HG02852 (cell line): ENCODE measurements around the gene SLC25A45.

ENCODE experiments used
- ATAC-seq: cut with Tn5 transposase; IDR thresholded peaks from one replicate; pipeline ENCODE4 v1.9.1; 2021; ENCODE audit warnings: mild to moderate bottlenecking, moderate library complexity; ENCODE audit not compliant: unreplicated experiment

The SLC25A45 gene, protein sequence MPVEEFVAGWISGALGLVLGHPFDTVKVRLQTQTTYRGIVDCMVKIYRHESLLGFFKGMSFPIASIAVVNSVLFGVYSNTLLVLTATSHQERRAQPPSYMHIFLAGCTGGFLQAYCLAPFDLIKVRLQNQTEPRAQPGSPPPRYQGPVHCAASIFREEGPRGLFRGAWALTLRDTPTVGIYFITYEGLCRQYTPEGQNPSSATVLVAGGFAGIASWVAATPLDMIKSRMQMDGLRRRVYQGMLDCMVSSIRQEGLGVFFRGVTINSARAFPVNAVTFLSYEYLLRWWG

GRCh38 chr11:65382033-65382803, at the start of gene SLC25A45:
Gene SLC25A45 (minus strand): TSS chr11:65382646. CDS start chr11:65381951, 695 bp downstream.
- peak; percentile 66 for ATAC-seq

- ATAC-seq, result no peak
Observed at GRCh38 chr11:65431451-65432099, 49.1 kb upstream of the SLC25A45 start.

GRCh38 chr11:65430406-65431217, 48.2 kb upstream of the SLC25A45 start:
- no peak for ATAC-seq

DNA sequence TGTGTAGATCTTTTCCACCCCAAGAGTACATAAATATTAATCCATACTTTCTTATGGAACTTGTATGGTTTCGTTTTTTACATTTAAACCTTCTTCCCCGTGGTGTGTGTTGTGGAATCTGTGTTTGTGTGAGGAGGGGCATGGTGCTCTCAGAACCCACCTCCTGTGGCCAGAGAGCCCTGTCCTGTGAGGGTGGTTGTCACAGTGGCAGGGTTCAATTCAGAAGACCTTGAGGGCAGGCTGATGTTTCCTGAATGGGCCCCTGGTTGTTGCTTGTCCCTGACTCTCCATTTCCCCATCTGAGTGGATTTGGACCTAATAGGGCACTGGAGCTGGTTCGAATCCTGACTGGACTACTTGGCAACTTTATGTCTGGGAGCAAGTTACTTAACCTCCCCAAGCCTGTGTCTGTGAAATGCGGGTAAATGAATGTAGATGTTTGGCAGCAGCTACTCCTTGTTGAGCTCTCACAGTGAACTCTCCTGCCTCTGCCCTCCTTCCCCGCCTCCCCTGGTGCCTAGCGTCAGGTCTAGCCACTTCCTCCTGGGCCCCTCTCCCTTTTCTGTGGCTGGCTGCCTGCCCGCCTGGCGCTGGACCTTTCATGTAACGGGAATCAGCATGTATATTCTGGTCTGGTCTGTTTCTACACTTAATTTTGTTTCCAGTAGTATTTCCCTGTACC, 47.4 kb upstream of the SLC25A45 start:
- ATAC-seq, result no peak

- ATAC-seq, result no peak
Observed at GRCh38 chr11:65429068-65429681, 46.7 kb upstream of the SLC25A45 start.

- ATAC-seq, result no peak
Observed at GRCh38 chr11:65428578-65429067, 46.2 kb upstream of the SLC25A45 start.

DNA sequence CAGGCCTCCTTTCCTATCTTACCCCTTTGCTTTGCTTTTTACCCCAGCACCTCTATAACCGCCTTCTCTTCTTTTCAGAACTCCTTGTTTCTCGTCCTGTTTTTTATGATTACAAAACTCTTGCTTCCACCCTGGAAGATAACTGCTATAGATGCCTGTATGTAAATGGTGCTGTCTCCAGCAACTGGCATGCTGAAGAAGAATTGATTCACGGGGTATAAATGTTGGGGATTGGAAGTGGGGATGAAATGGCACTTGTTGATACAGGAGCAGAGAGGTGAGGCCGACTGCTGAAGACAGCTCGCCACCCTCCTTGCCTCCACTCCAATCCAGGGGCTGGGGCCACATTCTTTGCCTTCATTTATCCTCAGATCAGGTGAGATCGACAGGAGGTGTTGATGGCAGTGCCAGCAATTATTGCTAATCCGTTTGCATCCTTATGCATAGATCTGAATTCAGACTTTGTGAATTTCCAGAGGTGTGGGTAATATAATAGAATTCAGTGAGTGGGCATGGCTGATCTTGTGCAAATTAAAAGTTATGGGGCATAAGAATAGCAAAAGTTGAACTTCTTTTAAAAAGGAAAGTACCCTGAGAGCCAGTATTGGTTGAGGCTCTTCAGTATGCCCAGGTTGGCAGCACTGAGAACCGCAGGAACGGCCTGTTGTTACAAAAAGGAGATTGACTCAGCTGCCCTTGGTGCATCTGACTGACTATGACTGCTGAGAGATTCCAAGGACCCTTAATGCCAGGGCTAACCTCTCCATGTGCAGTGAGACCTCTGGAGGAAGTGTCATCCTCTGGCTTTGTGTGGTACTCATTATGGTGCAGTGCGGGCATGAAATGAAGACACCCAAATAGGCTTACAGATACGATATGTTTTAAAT, 45.5 kb upstream of the SLC25A45 start:
- ATAC-seq, result no peak

GRCh38 chr11:65426839-65427690, 44.6 kb upstream of the SLC25A45 start:
- ATAC-seq, result no peak

DNA sequence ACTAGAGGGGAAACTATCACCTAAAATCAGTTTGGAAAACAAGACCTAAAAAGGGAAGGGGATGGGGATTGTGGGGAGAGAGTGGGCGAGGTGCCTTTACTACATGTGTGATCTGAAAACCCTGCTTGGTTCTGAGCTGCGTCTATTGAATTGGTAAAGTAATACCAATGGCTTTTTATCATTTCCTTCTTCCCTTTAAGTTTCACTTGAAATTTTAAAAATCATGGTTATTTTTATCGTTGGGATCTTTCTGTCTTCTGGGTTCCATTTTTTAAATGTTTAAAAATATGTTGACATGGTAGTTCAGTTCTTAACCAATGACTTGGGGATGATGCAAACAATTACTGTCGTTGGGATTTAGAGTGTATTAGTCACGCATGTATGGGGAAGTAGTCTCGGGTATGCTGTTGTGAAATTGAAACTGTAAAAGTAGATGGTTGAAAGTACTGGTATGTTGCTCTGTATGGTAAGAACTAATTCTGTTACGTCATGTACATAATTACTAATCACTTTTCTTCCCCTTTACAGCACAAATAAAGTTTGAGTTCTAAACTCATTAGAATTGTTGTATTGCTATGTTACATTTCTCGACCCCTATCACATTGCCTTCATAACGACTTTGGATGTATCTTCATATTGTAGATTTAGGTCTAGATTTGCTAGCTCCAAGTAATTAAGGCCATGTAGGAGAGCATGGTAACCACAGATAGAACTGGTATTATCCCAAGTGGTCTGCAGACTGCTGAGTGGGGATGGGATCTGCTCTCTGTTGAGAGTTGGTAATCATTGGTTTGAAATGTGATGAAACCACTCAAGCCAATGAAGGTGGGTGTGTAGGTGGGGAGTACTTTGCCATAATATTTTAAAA, 43.8 kb upstream of the SLC25A45 start:
- no peak for ATAC-seq

DNA sequence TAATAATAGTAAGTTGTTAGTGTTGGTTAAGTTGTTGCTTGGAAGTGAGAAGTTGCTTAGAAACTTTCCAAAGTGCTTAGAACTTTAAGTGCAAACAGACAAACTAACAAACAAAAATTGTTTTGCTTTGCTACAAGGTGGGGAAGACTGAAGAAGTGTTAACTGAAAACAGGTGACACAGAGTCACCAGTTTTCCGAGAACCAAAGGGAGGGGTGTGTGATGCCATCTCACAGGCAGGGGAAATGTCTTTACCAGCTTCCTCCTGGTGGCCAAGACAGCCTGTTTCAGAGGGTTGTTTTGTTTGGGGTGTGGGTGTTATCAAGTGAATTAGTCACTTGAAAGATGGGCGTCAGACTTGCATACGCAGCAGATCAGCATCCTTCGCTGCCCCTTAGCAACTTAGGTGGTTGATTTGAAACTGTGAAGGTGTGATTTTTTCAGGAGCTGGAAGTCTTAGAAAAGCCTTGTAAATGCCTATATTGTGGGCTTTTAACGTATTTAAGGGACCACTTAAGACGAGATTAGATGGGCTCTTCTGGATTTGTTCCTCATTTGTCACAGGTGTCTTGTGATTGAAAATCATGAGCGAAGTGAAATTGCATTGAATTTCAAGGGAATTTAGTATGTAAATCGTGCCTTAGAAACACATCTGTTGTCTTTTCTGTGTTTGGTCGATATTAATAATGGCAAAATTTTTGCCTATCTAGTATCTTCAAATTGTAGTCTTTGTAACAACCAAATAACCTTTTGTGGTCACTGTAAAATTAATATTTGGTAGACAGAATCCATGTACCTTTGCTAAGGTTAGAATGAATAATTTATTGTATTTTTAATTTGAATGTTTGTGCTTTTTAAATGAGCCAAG, 42.9 kb upstream of the SLC25A45 start:
- no peak for ATAC-seq

- no peak for ATAC-seq
Observed at GRCh38 chr11:65424205-65425104, 42.0 kb upstream of the SLC25A45 start.

- no peak for ATAC-seq
Observed at GRCh38 chr11:65423516-65424204, 41.2 kb upstream of the SLC25A45 start.

DNA sequence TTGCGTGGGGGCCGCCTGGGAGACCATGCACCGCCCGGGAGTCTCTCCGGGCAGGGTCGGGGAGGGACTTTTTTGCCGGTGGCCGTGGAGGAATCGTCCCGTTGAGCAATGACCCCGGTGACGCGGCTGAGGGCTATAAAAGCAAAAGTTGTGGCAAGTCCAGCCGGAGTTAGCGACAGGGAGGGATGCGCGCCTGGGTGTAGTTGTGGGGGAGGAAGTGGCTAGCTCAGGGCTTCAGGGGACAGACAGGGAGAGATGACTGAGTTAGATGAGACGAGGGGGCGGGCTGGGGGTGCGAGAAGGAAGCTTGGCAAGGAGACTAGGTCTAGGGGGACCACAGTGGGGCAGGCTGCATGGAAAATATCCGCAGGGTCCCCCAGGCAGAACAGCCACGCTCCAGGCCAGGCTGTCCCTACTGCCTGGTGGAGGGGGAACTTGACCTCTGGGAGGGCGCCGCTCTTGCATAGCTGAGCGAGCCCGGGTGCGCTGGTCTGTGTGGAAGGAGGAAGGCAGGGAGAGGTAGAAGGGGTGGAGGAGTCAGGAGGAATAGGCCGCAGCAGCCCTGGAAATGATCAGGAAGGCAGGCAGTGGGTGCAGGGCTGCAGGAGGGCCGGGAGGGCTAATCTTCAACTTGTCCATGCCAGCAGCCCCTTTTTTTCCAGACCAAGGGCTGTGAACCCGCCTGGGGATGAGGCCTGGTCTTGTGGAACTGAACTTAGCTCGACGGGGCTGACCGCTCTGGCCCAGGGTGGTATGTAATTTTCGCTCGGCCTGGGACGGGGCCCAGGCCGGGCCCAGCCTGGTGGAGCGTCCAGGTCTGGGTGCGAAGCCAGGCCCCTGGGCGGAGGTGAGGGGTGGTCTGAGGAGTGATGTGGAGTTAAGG, 40.4 kb upstream of the SLC25A45 start, which contains the start of gene NEAT1:
NEAT1 (plus strand) TSS at position 166 of the 883 bp plus-strand sequence.
- no peak for ATAC-seq
